GM18870 (cell line): ENCODE measurements around the gene ACAA1.
"Not testable (repeated sequence)": the region's sequence is repeated elsewhere in the genome, so short reads cannot be mapped to it uniquely, and the experiment has no call there.

Experiments used
- ATAC-seq: cut with Tn5 transposase; IDR thresholded peaks from one replicate; pipeline ENCODE4 v1.9.1; 2021; ENCODE audit warnings: moderate library complexity; ENCODE audit not compliant: unreplicated experiment

The ACAA1 gene, protein sequence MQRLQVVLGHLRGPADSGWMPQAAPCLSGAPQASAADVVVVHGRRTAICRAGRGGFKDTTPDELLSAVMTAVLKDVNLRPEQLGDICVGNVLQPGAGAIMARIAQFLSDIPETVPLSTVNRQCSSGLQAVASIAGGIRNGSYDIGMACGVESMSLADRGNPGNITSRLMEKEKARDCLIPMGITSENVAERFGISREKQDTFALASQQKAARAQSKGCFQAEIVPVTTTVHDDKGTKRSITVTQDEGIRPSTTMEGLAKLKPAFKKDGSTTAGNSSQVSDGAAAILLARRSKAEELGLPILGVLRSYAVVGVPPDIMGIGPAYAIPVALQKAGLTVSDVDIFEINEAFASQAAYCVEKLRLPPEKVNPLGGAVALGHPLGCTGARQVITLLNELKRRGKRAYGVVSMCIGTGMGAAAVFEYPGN

DNA sequence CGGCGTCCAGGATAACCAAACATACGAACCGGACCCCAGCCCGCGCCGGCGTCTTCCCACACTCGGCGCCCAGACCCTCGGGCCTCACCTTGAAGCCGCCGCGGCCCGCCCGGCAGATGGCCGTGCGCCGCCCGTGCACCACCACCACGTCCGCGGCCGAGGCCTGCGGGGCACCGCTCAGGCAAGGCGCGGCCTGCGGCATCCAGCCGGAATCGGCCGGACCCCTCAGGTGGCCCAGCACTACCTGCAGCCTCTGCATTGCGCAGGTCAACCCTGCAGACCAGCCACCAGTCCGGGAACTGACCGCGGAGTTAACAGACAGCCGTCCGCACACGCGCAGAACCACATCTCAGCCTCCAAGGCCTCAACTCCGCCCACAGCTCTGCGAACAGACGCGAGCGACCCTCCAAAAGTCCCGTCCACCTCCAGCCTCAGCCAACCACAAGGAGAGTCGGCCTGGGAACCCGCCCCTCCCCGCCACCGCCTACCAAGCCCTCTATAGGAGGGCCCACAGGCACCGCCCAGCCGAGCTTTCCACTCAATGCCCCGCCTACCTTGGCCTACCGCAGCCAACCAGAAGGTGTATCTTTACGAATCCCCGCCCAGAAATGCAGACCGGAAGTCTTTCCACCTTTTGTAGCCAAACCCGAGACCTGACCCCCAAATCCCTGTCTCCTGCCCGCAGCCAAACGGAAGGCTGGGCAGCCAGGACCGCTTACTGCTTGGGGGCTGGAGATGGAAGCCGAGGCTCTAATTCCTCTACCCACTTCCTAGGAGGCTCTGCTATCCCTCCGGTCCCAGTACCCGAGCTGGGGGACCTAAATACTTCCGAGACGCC, at the start of gene ACAA1:
TSS of gene ACAA1 (minus strand) at position 351 of the 838 bp plus-strand sequence. CDS start at position 259, 92 bp downstream.
- peak; percentile 91 for ATAC-seq

DNA sequence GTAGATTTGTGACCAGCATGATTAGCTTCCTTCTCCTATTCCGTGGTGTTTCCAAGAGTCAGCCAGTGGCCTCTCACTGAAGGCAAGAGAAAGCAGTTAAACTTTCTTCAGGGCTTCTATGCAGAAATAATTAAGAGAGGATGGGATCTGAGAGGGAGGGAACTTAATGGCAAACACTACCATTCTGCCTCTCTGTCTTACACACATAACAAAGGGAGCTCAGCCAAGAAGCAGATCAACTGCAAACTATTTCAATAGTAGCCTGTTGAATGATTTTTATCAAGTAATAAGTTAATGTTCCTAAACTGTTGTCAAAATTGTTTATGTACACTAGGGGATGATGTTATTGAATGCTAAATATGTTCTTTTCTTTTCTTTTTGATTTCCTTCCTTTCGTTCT, 40.3 kb upstream of the ACAA1 start:
- ATAC-seq = no peak

DNA sequence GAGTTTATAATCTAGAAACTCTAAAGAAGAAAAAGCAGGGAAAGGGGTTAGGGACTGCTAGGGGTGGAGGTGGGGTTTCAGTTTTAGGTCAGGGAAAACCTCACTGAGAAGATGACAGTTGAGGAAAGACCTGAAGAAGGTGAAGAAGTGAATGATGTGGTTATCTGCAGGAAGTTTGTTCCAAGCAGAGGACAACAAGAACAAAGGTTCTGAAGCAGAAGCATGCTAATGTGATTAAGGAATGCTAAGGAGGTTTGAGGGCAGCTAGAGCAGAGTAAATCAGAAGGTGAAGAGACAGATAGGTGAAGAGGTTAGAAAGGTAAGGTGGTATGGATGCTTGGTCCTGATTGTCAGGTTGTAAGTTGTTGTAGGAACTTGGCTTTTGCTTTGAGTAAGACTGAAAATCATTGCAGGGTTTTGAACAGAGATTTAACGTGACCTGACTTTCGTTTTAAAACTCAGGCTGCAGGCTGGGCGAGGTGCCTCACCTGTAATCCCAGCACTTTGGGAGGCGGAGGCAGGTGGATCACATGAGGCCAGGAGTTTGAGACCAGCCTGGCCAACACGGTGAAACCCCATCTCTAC, 37.0 kb upstream of the ACAA1 start:
- ATAC-seq = no peak

DNA sequence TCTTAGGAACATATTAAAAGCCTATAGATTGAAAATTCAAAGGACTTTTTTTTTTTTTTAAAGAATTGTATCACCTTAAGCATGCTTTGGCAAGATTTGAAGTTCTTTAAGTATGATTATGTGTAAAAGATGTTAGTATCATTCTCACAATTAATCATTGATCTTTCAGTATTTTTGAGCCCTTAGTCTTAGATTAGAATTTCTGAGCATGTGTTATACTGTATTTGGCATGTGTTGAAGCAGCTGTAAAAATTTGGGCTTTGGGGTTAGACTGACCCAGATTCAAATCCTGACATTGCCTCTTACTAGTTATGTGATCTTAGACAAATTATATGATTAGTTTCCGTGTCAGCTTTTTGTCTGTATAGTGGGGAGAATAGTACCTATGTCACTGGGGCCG, 34.7 kb upstream of the ACAA1 start:
- no peak for ATAC-seq

DNA sequence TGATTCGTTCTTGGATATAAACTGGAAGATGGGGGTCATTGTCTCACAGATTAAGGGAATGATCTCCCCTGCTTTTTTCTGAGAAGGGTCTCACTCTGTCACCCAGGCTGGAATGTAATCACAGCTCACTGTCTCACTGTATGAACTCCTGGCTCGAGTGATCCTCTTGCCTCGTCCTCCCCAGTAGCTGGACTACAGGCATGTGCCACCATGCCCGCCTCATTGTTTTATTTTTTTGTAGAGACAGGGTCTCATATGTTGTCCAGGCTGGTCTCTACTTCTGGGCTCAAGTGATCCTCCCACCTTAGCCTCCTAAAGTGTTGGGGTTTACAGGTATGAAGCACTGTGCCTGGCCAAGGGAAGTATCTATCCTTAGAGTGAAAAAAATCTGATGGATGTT, 33.8 kb upstream of the ACAA1 start:
- ATAC-seq = no peak

DNA sequence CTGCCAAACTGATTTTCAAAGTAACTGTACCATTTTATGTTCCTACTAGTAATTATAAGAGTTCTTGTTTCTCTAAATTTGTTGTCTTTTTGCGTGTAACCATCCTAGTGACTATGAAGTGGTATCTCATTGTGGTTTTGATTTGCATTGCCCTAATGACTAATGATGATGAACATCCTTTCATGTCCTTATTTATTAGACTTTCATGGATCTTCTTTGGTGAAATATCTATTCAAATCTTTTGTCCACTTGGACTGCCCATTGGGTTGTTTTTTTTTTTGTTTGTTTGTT, 32.0 kb upstream of the ACAA1 start:
- ATAC-seq = no peak

DNA sequence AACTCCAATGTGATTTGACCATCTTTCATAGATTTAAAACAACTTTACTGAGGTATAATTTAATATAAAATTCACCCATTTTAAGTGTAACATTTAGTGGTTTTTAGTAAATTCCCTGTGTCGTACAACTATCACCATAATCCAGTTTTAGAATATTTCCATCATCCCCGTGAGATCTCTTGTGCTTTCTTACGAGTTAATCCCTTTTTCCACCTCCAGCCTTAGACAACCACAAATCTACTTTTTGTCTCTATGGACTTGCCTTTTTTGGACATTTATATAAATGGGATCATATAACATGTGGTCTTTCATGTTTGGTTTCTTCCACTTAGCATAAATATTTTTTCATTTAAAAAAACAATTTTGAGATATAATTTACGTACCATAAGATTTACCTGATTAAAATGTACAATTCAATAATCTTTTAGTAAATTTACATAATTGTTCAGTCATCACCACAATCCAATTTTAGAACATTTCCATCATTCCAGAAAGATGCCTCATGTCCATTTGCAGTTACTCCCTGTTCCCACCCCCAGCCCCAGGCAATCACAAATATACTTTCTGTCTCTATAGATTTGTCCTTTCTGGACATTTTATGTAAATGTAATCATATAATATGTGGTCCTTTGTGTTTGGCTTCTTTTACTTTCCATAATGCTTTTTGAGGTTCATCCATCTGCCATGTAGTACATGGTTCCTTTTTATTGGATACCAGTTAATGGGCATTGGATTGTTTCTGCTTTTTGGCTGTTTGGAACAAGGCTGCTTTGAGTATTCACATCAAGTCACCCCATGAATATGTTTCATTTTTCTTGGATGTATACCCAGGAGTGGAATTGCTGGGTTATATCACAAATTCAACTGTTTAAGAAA, 31.5 kb upstream of the ACAA1 start:
- ATAC-seq = no peak

DNA sequence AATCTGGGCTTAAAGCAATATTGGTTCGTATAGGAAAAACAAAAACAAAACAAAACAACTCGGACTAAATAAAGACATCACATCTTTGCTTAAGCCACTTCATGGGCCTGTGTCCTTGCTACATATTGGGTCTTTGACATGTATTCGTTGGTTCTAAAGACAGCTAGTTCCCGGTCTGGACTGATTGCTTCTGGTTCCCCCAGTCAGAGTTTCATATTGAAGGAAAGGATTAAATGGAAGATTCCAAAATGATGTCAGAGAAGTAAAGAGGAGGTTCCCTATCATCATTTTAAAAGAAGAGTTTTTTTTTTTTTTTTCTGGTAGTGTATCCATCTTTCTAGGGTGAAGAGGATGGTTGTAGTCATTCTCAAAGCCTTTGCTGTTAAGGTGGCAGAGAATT, 30.7 kb upstream of the ACAA1 start:
- no peak for ATAC-seq

DNA sequence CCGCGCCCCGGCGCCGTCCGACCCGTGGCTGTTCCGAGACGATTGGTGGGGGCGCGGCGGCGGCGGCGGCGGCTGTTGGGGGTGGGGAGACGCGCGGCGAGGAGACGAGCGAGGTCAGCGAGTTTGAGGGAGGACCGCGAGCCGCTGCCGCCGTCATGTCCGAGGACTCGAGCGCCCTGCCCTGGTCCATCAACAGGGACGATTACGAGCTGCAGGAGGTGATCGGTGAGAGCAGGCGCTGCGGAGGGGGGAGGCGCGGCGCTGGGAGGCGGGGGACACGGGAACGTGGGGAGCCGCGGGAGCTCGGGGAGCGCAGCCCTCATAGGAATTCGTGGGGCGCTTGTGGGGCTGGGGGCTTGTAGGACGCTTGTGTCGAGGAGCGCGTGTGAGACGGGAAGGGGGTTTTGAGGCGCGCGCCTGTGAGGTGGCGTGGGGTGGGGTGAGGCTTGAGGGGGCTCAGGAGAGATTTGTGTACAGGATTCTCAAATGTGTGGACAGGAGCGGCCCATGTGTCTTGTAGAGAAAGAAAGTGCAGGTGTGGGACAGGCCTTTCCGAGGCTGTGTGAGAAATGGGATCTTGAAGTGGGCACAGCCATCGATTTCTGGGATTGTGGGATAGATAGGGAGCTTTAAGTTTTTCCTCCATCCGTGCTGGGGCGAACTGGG, 28.9 kb upstream of the ACAA1 start:
- ATAC-seq = no peak

DNA sequence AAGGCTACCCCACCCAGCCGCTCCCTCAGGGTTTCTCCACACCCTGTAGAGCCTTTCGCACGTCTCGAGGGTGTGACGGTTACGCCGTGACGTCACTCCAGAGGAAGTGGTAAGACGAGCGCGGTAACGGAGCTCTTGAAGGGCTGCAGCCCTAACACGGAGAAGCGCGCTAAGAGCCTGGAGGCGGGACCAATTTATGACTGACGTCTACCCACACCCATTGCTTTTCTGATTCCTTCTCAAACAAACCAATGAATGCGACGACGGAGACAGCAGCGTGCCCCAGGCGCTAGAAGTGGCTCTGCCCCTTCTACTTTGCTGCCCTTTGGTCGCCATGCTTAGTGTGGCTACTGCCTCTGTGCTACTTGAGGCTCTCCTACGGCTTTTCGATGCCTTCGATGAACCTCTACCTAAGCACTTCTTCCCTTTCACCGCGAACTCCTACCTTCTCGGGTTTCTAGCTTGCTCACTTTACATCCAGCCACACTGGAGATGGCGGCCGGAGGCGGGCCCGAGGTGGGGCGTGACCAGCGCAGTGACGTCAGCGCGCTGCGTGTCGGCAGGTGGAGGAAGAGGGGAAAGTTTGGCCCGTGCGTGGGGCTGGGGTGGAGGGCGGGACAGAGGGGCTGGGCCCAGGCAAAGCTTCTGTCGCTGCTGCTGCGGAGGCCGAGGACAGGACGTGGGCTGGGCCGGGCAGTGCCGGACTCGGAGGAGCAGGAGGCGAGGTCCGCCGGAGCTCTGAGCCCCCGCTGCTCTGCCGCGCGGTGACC, 28.2 kb upstream of the ACAA1 start, which contains the start of gene OXSR1:
TSS of gene OXSR1 (plus strand) at position 586 of the 770 bp plus-strand sequence. CDS start 340 bp downstream, outside the sequence.
- peak; percentile 97 for ATAC-seq

DNA sequence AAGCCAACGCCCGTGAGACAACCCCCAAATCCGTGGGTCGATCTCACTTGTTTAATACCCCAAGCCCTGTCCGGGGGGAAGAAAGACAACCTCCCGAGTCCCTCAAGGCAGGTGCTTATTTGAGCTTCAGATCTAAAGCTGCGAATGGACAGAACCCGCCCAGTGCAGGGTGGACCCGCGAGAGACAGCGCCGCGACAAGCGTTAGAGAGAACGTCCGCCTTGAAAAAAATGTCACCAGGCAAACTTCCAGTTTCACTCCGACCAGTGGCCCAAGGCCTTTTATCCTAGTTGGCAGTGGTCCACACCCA, 27.7 kb upstream of the ACAA1 start:
- ATAC-seq = peak; percentile 14

DNA sequence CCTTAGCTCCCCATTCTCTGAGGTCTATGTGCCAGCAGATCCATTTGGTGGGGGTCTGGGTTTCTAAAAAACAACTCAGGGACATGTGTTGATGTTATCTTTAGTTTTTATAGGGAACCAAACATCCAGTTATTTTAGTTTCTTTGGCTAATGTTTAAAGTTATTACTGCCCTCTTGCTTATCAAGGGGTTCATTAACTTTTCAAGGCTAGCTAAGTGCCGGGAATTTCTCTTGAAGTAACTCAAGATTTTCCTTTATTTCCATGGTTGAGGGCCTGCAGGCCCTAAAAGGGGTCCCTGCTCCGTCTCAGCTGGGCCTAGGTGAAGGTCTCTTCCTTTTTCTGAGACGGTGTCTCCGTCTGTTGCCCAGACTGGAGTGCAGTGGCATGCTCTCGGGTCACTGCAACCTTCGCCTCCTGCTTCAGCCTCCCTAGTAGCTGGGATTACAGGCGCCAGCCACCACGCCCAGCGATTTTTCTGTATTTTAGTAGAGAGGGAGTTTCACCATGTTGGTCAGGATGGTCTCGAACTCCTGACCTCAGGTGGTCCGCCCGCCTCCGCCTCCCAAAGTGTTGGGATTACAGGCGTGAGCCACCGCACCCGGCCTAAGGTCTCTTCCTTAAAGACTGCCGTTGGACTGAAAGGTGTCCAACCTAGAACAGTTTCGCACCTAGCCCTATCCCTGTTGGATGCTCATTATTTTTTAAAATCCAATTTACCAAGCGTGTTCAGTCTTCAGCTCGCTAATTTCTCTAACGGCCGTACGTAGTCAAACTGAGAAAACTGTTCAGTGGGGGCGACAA, 27.1 kb upstream of the ACAA1 start:
- no peak for ATAC-seq

DNA sequence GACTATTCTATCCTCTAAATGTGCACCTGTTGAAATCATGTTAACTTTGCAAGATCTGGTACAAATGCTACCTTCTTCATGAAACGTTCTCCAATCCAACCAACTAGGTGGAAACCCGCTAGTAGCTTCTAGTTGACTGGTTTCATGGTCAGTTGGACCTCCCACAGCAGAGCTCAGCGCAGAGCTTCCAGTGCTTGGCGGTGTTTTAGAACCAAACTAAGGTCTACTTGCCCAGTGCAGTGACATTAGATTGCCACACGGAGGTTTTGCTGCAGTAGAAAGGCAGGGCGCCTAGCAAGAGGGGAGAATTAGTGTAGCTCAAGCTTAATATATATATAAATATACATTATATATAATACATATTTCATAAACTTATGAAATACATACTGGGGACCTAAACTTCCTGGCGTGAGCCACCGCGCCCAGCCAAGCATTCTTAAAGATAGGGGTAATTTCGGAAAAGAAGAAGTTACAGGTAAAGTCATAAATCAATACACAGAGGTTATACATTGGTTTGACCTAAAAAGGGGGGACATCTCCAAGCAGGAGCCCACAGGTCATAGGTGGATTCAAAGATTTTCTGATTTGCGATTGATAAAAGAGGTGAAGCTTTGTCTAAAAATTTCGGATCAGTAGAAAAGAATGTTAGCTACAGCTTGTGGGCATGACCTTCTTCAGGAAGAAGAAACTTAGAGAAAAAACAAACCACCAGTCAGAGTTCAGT, 26.4 kb upstream of the ACAA1 start:
- no peak for ATAC-seq

DNA sequence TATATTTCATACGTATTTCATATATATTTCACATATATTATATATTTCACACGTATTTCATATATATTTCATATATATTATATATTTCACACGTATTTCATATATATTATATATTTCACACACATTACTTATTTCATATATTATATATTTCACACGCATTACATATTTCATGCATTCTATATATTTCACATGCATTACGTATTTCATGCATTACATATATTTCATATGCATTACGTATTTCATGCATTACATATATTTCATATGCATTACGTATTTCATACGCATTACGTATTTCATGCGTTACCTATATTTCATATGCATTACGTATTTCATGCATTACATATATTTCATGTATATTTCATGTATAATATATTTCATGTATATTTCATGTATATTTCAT, 23.8 kb upstream of the ACAA1 start:
- not testable (repeated sequence) for ATAC-seq

DNA sequence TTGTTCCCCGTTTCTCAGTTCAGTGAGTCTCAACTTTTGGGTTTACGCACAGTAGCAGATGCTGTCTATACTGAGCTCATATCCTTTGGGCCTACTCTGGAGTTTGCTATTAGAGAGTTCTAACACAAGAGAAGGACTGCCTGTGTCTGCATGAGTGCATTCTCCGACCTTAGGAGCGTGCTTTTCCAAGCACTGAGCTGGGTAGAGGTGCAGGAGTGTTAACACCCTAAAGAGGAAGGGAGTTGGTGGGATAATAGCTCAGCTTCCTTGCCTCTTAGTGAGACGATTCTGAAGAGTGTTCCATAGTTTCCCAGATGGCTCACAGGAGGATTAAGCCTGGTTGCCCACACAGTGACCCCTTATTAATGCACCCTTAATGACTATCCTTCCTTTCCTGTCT, 21.5 kb upstream of the ACAA1 start:
- no peak for ATAC-seq

DNA sequence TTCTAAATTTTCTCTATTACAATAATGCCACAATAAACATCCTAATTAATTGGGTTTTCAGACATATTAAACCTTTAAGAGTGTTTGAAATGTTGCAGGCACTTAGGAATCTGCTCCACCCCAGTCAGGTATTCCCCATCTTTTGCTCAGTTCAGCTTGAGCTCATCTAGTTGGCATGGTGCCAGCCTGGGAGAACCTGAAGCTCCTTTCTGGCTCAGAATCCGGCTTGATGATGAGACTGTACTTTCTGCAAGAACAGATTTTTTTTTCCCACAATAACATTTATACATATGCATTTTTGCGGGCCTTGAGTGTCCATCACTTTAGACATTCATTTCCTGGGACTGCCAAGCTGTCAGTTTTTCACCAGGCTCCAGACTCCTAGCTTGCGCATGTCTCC, 20.7 kb upstream of the ACAA1 start:
- ATAC-seq = no peak

DNA sequence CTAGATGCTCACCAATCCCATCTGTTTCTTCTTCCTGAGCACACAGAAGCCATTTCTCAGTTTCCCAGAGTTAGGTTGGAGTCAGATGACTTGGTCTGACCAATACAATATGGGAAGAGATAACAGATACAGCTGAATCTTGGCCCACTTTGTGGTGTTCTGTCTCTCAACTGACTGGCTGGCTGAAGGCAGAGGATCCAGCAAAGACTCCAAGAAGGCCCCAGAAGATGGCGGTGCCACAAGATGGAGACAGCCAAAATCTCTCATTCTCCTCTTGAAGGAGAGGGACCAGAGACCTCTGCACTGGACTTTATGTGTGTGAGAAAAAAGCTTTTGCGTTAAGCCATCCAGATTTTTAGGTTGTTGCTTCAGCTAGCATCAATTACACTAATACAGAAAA, 20.2 kb upstream of the ACAA1 start:
- ATAC-seq = no peak

DNA sequence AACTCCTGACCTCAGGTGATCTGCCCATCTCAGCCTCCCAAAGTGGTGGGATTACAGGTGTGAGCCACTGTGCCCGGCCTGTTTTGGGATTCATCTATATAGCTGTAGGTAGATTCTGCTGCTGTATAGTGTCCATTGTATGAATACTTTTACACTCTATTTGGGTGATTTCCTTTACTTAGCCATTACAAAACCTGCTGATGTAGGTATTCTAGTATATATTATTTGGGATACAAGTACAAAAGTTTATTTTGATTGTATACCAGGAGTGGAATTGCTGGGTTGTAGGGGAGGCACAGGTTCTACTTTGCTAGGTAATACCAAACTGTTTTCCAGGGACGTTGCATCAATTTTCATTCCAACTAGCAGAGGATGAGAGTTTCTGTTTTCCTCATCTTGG, 18.9 kb upstream of the ACAA1 start:
- ATAC-seq = no peak
